Esophagus (tissue), 2 donors: ENCODE measurements around the gene SHANK3. TPM values are rescaled to one million over a fixed set of nuclear protein-coding genes. Genes with fewer than 3 reads are reported as not detected.
"Not testable (repeated sequence)": the region's sequence is repeated elsewhere in the genome, so short reads cannot be mapped to it uniquely, and the experiment has no call there.

Experiments
- H3K27ac ChIP-seq, 2 donors: one replicate each; pipeline ENCODE4 v1.5.1; 2013; ENCODE audit warnings: low read depth in 2 of 2, mild to moderate bottlenecking in 2 of 2, inconsistent platforms in 1 of 2, low read length in 1 of 2, moderate library complexity in 1 of 2
- H3K27me3 ChIP-seq, 2 donors: one replicate each; pipeline ENCODE4 v1.6.1; 2013; ENCODE audit warnings: low read length in 2 of 2, control low read depth in 1 of 2, mild to moderate bottlenecking in 1 of 2; ENCODE audit not compliant: insufficient read depth in 2 of 2, control insufficient read depth in 1 of 2
- H3K36me3 ChIP-seq, 2 donors: one replicate each; pipeline ENCODE4 v1.6.1; 2013; ENCODE audit warnings: low read length in 1 of 2; ENCODE audit not compliant: control insufficient read depth in 2 of 2, insufficient read depth in 2 of 2
- H3K4me1 ChIP-seq, 2 donors: one replicate each; pipeline ENCODE4 v1.6.1; 2013; ENCODE audit warnings: low read length in 1 of 2; ENCODE audit not compliant: control insufficient read depth in 2 of 2, insufficient read depth in 2 of 2
- H3K4me3 ChIP-seq, 2 donors: one replicate each; pipeline ENCODE4 v1.5.1; 2013; ENCODE audit warnings: low read length in 2 of 2, mild to moderate bottlenecking in 2 of 2, low read depth in 1 of 2, moderate library complexity in 1 of 2
- H3K9me3 ChIP-seq, 2 donors: one replicate each; pipeline ENCODE4 v1.6.1; 2013; ENCODE audit warnings: mild to moderate bottlenecking in 2 of 2, low read depth in 1 of 2, low read length in 1 of 2, moderate library complexity in 1 of 2; ENCODE audit not compliant: control insufficient read depth in 2 of 2, insufficient read depth in 1 of 2
- WGBS, 2 donors: extraction: QIAGEN DNeasy Blood & Tissue Kit; methylation state at CpG; one replicate each; pipeline ENCODE4 v1.1.7; 2013; 5-methylcytosine and 5-hydroxymethylcytosine counted together
- polyA plus RNA-seq, 2 donors: library from polyadenylated mRNA; stranded (reverse); fragments of 200-250 nt; gene quantifications; one replicate each; pipeline ENCODE4 v1.2.3, GENCODE V29; 2013
- donor health status: healthy with polysubstance abuse.
- donor health status: Bipolar disorder and iron deficiency.

The SHANK3 gene
- polyA plus RNA-seq, 2 donors: 4.1 to 9.0 TPM

DNA sequence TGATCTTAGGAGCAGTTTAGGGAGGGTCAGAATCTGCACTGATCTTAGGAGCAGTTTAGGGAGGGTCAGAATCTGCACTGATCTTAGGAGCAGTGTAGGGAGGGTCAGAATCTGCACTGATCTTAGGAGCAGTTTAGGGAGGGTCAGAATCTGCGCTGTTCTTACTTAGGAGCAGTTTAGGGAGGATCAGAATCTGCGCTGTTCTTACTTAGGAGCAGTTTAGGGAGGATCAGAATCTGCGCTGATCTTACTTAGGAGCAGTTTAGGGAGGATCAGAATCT is 28.9 kb upstream of the SHANK3 start:
- H3K4me1 ChIP-seq, H3K4me3 ChIP-seq, H3K36me3 ChIP-seq, H3K27ac ChIP-seq, H3K9me3 ChIP-seq, H3K27me3 ChIP-seq: not testable (repeated sequence)
- WGBS, 2 donors: 61 to 70% methylated on average over 3 of the region's 3 CpGs

DNA sequence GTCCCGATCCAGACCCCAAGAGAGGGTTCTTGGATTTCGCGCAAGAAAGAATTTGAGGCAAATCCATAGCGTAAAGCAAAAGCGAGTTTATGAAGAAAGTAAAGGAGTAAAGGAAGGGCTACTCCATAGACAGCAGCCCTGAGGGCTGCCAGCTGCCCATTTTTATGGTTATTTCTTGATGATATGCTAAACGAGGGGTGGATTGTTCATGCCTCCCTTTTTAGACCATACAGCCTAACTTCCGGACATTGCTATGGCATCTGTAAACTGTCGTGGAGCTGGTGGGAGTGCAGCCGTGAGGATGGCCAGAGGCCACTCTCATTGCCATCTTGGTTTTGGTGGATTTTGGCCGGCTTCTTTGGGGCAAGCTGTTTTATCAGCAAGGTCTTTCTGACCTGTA is 19.4 kb upstream of the SHANK3 start:
- no peak overlapping the region for H3K4me3 ChIP-seq
- H3K27ac ChIP-seq: no peak overlapping the region
- H3K9me3 ChIP-seq: no peaks in the 10 kb centered on the region
- no peaks in the 10 kb centered on the region for H3K4me1 ChIP-seq
- WGBS, 2 donors: 87 to 91% methylated on average over 10 of the region's 10 CpGs
- no peaks in the 10 kb centered on the region for H3K36me3 ChIP-seq
- H3K27me3 ChIP-seq: peaks cover 0 to 2% of the 10 kb centered on the region in 2 donors

DNA sequence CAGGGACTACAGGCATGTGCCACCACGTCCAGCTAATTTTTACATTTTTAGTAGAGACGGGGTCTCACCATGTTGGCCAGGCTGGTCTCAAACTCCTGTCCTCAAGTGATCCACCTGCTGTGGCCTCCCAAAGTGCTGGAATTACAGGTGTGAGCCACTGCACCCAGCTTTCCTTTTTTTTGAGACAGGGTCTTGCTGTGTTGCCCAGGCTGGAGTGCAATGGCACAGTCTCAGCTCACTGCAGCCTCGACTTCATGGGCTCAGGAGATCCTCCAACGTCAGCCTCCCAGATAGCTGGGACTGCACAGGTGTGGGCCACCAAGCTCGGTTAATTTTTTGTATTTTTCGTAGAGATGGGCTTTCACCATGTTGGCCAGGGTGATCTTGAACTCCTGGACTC is 18.0 kb upstream of the SHANK3 start:
- not testable (repeated sequence) for H3K27ac ChIP-seq, H3K4me1 ChIP-seq, H3K9me3 ChIP-seq, H3K27me3 ChIP-seq, H3K36me3 ChIP-seq, H3K4me3 ChIP-seq
- WGBS, 2 donors: 80 to 86% methylated on average over 6 of the region's 6 CpGs

DNA sequence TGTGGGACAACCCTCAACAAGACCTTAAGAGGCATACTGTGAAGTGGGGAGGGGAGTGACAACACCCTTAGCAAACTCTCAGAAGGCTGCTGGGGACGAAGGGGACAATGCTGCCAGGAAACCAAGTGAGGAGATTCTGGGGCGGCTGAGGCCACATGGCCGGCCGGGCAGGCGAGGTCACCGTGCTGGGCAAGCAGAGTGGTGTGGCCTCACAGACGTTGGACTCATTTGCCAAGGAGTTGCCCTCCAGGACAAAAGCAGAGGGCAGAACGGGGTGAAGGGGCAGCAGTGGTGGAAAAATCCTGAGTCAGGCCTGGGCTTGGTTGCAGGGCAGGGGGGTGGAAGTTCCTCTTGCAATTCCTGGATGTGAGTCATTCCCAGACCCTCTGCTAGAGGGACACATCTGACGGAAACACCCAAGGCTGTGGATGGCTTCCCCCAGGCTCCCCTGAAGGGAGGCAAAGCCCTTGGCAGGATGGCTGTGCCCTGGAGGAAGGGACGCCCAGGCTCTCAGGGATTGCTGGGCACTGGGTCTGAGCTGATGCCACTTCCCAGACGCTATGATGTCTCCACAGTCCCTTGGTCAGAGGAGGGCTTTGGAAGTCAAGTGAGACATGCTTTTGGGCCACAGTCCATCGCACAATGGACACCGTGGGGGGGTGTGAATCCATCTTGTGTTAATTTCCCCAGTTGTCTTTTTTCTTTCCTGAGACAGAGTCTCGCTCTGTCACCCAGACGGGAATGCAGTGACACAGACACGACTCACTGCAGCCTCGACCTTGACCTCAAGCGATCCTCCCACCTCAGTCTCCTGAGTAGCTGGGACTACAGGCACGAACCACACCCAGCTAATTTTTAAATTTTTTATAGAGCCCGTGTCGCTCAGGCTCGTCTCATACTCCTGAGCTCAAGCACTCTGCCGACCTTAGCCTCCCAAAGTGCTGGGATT is 16.2 kb upstream of the SHANK3 start:
- Histone ChIP-seq H3K9me3 (no peaks in the 10 kb centered on the region), H3K27me3 (peaks cover 0 to 2% of the 10 kb centered on the region in 2 donors), H3K4me1 (no peaks in the 10 kb centered on the region), H3K4me3 (no peak overlapping the region), H3K36me3 (no peaks in the 10 kb centered on the region), H3K27ac (peak overlapping the region; percentile 8 to 26)
- WGBS, 2 donors: 51 to 58% methylated on average over 23 of the region's 23 CpGs

DNA sequence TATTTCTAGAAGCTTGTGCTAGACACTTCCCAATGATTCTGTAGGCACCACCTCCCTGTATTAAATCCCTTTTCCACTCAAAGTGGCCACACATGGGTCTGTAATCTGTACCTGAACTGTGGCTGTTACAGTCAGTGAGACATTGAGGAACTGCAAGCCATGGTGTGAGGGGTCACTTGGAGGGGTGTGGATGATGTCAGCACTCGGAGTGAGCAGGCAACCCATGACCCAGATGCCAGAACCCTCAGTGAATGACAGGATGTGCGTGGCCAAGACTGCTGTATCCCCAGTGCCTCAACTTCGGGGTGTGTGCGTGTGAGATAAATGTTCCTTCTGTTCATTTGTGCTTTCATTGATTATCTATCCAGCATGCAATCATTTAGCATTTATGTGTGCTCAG is 14.7 kb upstream of the SHANK3 start:
- no peaks in the 10 kb centered on the region for H3K9me3 ChIP-seq
- no peaks in the 10 kb centered on the region for H3K36me3 ChIP-seq
- peaks cover 0 to 2% of the 10 kb centered on the region in 2 donors for H3K27me3 ChIP-seq
- H3K27ac ChIP-seq: peak overlapping the region in 1 of 2 donors; percentile 9
- WGBS, 2 donors: 67 to 73% methylated on average over 4 of the region's 4 CpGs
- no peak overlapping the region for H3K4me3 ChIP-seq
- no peaks in the 10 kb centered on the region for H3K4me1 ChIP-seq

DNA sequence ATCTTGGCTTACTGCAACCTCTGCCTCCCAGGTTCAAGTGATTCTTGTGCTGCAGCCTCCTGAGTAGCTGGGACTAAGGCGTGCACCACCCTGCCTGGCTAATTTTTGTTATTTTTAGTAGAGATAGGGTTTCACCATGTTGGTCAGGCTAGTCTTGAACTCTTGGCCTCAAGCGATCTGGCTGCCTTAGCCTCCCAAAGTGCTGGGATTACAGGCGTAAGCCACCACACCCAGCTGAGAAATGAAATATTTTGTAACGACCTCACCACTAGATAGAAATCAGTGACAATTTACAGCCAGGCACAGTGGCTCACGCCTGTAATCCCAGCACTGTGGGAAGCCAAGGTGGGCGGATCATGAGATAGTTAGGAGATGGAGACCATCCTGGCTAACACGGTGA is 12.9 kb upstream of the SHANK3 start:
- WGBS, 2 donors: 87 to 89% methylated on average over 7 of the region's 7 CpGs
- not testable (repeated sequence) for H3K9me3 ChIP-seq, H3K36me3 ChIP-seq, H3K4me1 ChIP-seq, H3K27ac ChIP-seq, H3K27me3 ChIP-seq, H3K4me3 ChIP-seq

DNA sequence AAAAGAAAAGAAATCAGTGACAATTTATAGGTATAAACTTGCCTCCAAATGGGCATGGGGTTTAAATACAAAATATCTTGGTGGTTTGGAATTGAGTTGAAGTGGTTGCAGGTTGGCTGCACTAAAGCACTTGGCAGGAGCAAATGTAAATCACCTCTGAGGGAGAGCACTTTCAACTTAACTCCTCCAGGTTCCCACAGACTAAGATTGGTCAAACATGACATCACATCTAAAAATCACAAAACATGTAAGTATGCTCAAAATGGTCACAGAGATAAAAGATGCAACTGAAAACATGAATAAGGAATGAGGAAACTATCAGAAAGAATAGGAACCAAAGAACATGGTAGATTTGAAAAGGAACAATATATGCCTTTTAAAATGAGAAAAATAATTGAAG is 12.3 kb upstream of the SHANK3 start:
- H3K27me3 ChIP-seq: peaks cover 0 to 2% of the 10 kb centered on the region in 2 donors
- no peaks in the 10 kb centered on the region for H3K9me3 ChIP-seq
- H3K36me3 ChIP-seq: no peaks in the 10 kb centered on the region
- no peak overlapping the region for H3K4me3 ChIP-seq
- no peak overlapping the region for H3K27ac ChIP-seq
- H3K4me1 ChIP-seq: no peaks in the 10 kb centered on the region

DNA sequence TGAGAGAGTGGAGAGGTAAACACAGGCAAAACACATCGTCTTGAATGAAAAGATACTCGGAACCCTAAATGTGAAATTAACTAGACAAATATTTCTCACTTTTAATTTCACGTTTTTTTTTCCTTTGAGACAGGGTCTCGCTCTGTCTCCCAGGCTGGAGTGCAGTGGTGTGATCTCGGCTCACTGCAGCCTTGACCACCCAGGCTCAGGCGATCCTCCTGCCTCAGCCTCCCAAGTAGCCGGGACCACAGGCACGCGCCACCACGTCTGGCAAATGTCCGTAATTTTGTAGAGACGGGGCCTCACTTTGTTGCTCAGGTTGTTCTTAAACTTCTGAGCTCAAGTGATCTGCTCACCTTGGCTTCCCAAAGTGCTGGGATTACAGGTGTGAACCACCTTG is 7.4 kb upstream of the SHANK3 start:
- no peak overlapping the region for H3K27ac ChIP-seq
- H3K4me3 ChIP-seq: no peak overlapping the region
- H3K4me1 ChIP-seq: no peaks in the 10 kb centered on the region
- H3K36me3 ChIP-seq: no peaks in the 10 kb centered on the region
- H3K27me3 ChIP-seq: no peaks in the 10 kb centered on the region
- H3K9me3 ChIP-seq: no peaks in the 10 kb centered on the region
- WGBS, 2 donors: 88 to 92% methylated on average over 12 of the region's 12 CpGs

DNA sequence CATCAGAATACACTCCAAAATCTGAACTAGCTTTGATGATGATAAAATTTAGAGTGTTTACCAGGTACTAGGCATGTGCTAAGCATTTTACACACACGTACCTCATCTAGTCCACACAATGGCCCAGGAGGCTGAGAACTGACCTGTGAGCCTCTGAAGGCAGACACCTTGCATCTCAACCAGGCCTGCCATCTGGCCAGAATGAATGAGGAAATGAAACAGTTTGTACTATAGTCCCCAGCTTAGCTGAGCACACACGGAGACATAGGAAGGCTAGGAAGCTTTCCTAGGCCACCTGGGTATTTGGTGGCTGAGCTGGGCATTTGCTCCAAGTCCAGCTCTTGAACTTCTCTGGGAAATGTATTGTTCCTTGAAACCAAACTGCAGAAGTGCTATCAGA is 6.9 kb upstream of the SHANK3 start:
- Histone ChIP-seq H3K4me3 (no peak overlapping the region), H3K27me3 (no peaks in the 10 kb centered on the region), H3K4me1 (no peaks in the 10 kb centered on the region), H3K9me3 (no peaks in the 10 kb centered on the region), H3K27ac (no peak overlapping the region), H3K36me3 (no peaks in the 10 kb centered on the region)
- 69 to 71% methylated on average over 2 of the region's 2 CpGs for WGBS, 2 donors

DNA sequence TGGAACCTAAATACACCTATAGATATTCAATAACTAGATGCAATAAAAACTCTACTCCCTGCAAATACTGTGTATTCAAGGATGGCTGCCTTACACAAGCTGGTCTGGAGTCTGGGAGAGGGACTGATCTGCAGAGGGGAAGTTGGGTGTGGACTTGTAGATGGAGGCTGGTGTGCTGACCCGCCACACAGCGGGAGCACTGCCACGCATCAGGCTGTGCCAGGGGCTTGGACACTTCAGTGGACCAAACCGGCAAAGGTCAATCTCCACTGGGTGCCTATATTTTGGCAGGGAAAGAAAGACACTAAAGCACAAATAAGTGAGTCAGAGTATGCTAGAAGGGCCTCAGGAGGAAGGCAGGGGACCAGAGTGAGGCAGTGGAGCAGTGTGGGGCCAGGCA is 2.1 kb upstream of the SHANK3 start:
- 65 to 66% methylated on average over 4 of the region's 4 CpGs for WGBS, 2 donors
- Histone ChIP-seq H3K27me3 (peaks cover 0 to 5% of the 10 kb centered on the region in 2 donors), H3K36me3 (no peaks in the 10 kb centered on the region), H3K4me1 (peaks cover 0 to 6% of the 10 kb centered on the region in 2 donors), H3K4me3 (no peak overlapping the region), H3K27ac (no peak overlapping the region), H3K9me3 (peaks cover 0 to 4% of the 10 kb centered on the region in 2 donors)
